GM21786 (cell line): ENCODE measurements around the gene FBLIM1.

Source experiments
- ATAC-seq: cut with Tn5 transposase; IDR thresholded peaks from one replicate; pipeline ENCODE4 v1.9.1; 2021; ENCODE audit not compliant: unreplicated experiment

FBLIM1 gene

DNA sequence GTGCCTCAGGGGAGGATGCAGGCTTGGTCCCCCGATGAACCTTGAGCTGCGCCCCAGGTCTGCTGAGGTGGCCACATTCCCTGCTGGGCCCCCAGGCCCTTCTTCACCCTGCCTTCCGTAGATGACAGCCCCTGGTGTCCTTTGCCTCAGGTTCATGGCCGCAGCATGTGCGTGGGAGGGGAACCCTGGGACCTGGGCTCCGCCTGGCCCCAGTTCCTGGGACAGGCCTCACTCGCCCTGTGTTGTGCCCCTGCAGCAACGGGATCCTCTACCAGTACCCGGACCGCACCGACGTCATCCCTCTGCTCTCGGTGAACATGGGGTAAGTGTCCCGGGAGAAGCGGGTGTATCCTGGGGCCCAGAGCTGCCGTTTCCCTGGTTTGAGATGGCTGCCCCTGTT lies 27.7 kb upstream of the FBLIM1 start:
- ATAC-seq = no peak

- ATAC-seq = no peak
Observed at GRCh38 chr1:15731735-15732685, 26.6 kb upstream of the FBLIM1 start.

DNA sequence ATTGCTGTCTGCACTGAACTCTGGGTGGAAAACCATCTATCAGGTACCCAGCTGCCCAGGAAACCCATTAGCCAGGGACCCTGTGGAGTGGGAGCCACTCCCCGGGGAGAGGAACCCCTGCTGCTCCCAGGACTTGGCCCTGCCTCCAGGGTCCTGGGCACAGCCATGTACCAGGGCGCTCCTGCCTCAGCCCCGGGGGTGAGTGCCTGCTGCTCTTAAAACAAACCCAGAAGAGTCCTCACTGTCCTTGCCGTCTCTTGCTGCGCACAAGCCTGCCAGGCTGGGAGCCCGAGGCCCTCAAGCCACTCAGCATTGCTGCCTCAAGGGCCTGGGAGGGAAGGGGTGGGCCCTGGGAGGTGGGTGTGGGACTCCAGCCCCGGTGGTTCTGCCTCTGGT lies 25.9 kb upstream of the FBLIM1 start:
- no peak for ATAC-seq

- ATAC-seq = no peak
Observed at GRCh38 chr1:15733218-15733725, 25.3 kb upstream of the FBLIM1 start.

GRCh38 chr1:15733726-15734226 lies 24.8 kb upstream of the FBLIM1 start:
- no peak for ATAC-seq

- ATAC-seq = no peak
Observed at GRCh38 chr1:15734296-15734695, 24.3 kb upstream of the FBLIM1 start.

DNA sequence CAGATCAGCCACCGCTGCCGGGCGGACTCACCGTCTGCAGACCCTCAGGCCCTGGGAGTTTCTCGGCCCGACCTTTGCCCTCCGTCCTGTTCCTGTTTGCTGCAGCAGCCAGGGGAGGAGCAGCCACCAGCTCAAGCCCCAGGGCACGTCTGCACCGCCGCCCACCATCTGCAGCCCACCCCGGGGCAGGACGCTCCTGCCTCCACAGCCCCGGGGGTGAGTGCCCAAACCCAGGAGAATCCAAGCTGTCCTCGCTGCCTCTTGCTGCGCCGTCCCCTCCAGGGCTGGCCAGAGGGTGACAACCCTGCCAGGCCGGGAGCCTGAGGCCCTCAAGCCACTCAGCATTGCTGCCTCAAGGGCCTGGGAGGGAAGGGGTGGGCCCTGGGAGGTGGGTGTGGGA lies 23.7 kb upstream of the FBLIM1 start:
- ATAC-seq = no peak

- ATAC-seq = no peak
Observed at GRCh38 chr1:15735304-15736037, 23.1 kb upstream of the FBLIM1 start.

GRCh38 chr1:15736038-15736891 lies 22.3 kb upstream of the FBLIM1 start, which contains the start of gene SLC25A34:
SLC25A34 (plus strand) TSS chr1:15736258; CDS start chr1:15736486, 228 bp downstream.
- ATAC-seq = no peak

- no peak for ATAC-seq
Observed at GRCh38 chr1:15736892-15737261, 21.7 kb upstream of the FBLIM1 start.

DNA sequence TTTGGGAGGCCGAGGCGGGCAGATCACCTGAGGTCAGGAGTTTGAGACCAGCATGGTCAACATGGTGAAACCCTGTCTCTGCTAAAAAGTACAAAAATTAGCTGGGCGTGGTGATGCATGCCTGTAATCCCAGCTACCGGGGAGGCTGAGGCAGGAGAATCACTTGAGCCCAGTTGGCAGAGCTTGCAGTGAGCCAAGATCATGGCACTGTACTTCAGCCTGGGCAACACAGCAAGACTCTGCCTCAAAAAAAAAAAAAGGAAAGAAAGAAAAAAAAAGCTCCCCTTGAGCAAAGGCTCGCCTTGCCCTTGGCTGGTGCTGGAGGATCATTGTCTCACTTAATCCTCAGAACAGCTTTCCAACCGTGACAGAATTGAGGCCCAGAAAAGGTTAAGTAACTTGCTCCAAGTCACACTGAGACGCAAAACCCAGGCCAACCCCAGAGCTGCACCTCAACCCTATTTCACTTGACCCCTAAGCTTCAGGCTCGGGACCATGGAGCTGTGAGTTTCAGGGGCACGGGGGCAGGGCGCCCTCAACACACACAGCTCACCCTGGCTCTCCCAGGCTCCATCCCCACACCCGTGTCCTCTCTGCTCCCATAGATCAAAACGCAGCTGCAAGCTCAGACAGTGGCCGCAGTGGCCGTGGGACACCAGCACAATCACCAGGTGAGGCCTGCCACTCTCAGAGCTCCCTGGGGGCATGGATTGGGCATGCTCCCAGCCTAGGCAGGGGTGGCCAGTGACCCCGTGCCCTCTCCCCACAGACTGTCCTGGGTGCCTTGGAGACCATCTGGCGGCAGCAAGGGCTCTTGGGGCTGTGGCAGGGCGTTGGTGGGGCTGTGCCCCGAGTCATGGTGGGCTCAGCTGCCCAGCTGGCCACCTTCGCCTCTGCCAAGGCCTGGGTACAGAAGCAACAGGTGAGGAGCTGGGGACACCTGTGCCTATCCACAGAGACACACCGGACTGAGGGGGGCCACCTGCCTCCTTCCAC lies 21.0 kb upstream of the FBLIM1 start:
- no peak for ATAC-seq

GRCh38 chr1:15738416-15739113 lies 20.0 kb upstream of the FBLIM1 start:
- ATAC-seq = no peak

DNA sequence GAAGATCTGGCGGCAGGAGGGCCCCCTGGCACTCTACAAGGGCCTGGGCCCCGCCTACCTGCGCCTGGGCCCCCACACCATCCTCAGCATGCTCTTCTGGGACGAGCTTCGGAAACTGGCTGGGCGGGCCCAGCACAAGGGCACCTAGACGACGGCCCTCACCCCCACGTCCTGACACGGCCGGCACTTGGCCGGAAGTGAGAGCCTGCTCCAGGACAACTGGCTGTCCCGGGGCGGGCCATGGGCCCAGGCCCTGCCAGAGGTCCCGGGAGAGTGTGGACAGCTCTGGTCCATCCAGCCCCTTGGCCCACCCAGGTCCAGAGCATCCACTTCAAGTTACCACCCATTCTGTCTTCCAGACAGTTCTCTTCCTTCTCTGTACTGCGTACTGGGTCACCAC lies 19.3 kb upstream of the FBLIM1 start:
- no peak for ATAC-seq

DNA sequence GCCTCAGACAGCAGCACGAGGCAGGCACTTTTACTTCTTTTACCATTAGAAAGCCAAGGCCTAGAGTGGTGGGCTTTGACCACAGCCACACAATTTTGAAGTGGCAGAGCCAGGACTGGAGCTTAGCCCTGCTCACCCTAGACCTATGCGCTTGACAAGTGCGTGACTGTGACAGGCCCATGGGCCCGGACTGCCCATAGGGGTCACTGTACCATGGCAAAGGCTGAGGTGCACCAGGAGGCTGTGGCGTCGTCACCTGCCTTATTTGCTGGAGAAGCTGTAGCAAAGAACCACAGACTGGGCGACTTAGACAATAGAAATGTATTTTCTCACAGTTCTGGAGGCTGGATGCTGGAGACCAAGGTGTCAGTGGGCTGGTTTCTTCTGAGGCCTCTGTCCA lies 18.9 kb upstream of the FBLIM1 start:
- ATAC-seq = no peak

DNA sequence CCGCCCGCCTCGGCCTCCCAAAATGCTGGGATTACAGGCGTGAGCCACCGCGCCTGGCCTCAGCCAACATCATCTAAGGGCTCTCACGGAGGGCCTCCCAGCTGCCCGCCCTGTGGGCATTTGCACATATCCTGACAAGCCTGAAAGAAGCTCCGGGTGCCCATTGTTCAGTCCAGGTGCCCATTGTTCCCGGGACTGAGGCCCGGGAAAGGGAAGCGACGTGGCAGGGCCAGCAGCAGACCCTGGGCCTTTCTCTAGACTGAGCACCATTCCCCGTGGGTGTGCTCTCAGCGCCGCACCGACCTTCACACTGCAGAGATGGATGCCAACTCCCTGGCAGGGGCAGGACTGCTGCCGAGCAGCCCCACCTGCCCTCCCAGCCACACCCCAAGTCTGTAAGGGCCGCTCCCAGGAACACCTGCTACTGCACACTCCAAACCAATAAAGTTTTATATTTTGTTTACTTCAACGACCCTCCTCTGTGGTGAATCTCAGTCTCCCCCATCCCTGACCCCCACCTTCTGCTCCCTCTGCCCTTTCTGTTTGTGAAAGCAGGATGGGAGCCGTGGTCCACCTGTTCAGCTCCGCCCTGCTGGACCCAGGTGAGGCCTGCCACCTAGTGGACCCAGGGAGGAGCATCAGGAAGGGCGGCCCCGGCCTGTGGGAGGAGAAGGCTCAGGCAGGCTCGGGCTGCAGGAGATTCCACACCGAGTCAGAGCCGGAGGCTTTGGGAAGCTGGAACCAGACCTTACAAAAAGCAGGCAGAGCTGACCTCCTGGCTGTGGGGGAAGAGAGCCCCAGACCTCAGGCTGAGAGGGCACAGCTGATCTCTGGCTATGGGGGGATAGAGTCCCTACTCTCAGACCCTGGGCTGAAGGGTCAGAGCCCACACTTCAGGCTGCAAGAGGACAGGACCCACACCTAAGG lies 17.4 kb upstream of the FBLIM1 start:
- peak; percentile 53 for ATAC-seq

GRCh38 chr1:15742339-15742801 lies 16.2 kb upstream of the FBLIM1 start, which contains the start of gene TMEM82:
TMEM82 (plus strand) TSS chr1:15742499; CDS start chr1:15742560, 61 bp downstream.
- ATAC-seq = no peak

DNA sequence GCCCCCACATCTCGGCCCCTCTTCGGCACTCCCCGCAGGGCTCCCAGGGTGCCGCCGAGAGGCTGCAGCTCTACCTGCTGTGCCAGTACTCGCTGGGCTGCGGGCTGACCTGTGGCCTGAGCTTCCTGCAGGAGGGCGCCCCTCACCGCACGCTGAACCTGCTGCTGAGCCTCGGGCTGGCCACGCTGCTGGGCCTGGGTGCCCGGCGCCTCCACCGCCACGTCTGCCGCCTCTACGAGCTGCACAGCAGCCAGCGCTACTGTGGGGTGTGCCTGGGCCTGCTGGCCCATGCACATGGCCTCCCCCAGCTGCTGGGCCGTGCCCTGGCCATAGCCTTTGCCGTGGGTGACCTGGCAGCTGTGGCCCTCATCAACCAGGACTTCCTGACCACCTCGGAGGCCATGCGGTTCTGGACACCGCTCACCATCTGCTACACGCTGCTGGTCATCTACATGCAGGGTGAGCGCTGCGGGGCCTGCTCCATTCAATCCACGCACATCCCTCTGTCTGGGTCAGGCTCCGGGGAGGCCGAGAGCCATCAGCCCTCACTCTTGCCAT lies 14.4 kb upstream of the FBLIM1 start:
- no peak for ATAC-seq
